GM21515 (cell line): Measurements from ENCODE around the gene CCNB2.
"Not testable (repeated sequence)": the region's sequence is repeated elsewhere in the genome, so short reads cannot be mapped to it uniquely, and the experiment has no call there.

Experiments
- ATAC-seq: cut with Tn5 transposase; IDR thresholded peaks from one replicate; pipeline ENCODE4 v1.9.1; 2021; ENCODE audit not compliant: unreplicated experiment

The CCNB2 gene

DNA sequence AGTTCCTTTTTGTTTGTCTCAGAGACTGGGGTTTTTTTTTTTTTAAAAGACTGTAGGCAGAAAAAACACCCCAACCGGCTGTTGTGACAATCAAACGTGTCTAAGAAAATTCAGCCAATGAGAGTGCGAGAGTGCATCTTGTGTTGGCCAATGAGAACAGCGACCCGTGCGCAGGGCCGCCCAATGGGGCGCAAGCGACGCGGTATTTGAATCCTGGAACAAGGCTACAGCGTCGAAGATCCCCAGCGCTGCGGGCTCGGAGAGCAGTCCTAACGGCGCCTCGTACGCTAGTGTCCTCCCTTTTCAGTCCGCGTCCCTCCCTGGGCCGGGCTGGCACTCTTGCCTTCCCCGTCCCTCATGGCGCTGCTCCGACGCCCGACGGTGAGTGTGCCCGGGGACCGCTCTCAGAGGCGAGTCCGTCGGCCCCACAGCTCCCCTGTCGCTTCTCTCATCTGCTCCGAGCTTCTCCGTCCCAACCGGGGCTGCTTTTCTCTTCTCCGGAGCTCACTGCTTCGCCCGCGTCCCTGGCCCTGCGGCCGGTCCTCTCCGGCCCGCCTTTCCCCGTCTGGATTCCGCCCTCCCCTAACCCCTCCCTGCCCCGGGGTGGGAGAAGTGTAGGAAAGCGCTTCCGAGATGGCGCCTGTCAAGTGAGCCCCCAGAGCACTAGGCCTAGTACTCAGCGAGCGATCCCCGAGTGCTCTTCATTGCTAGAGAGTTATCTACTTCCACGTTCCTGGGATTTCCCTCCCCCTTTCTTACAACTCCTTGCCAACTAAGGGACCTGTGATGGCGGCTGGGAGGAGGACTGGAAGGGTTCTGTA is at the start of gene CCNB2:
CCNB2 (plus strand) TSS at position 235 of the 821 bp plus-strand sequence; CDS start at position 358, 123 bp downstream.
- ATAC-seq, result peak; percentile 98

DNA sequence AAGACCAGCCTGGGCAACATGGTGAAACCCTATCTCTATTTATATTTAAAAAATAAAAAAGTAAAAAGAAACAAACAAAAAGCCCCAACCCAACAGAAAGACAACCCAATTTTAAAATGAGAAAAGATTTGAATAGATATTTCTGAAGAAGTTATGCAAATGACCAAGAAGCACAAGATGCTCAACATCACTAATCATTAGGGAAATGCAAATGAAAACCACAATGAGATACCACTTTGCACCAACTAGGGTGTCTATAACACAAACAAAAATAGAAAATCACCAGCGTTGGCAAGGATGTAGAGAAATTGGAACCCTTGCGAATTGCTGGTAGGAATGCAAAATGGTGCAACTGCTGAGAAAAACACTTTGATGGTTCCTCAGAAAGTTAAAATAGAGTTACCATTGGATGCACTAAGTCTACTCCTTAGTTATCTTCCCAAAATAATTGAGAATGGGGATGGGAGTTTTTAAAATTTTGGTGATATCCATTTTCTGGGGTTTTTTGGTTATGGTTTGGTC is 45.8 kb upstream of the CCNB2 start:
- ATAC-seq, result no peak

DNA sequence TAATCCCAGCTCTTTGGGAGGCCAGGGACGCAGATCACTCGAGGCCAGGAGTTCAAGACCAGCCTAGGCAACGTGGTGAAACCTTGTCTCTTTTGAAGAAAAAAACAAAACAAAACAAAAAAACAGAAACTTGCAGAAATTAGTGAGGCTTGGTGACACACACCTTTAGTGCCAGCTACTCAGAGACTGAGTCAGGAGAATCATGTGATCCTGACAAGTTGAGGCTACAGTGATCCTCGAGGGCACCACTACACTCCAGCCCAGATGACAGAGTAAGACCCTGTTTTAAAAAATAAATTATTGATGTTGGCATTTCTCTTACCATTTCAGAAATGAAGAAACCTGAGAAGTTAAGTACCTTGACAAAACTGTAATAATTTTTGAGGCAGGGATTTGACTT is 44.6 kb upstream of the CCNB2 start:
- ATAC-seq, result no peak

GRCh38 chr15:59063042-59063441 is 41.9 kb upstream of the CCNB2 start:
- ATAC-seq, result no peak

- no peak for ATAC-seq
Observed at GRCh38 chr15:59069430-59069829, 35.5 kb upstream of the CCNB2 start.

GRCh38 chr15:59074607-59075006 is 30.3 kb upstream of the CCNB2 start:
- no peak for ATAC-seq

- ATAC-seq, result no peak
Observed at GRCh38 chr15:59087731-59088130, 17.2 kb upstream of the CCNB2 start.

DNA sequence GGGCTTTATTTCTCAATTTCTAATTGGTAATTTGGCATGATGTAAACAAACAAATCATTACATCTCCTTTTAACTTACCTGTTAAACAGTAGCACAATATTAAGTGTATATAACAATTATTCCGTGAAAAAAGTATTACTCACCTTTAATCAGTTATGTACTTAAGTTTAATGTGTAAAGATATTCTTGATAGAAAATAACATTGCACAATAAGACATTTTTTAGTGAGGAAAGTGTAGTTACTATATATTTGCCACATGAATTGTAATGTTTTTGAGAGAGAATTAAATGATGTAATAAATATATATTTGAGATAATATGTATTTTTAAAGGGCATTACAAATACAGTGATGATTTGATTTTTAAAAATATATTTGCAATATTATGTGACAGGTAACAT is 10.9 kb upstream of the CCNB2 start:
- ATAC-seq, result no peak

GRCh38 chr15:59096429-59096828 is 8.5 kb upstream of the CCNB2 start:
- no peak for ATAC-seq

DNA sequence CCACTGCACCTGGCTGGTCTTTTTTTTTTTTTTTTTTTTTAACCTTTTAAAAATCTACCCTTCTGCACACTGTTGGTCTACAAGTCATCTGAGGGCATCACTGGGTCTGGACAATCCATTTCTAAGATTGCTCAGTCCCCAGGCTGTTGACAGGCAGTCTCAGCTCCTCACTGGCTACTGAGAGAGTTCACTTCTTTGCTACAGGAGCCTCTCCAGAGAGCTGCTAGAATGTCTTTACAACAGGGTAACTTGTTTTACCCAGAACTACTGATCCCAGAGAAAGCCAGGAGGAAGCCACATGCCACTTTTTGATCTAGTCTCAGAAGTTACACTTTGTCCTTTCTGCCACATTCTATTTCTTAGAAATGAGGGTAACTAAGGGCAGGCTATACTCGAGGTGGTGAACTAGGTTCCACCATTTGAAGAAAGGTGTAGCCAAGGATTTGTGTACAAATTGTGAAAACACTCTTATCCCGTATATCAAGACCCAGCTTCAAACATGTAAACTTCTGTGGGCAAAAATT is 5.7 kb upstream of the CCNB2 start:
- no peak for ATAC-seq

GRCh38 chr15:59104602-59104911 is 389 bp upstream of the CCNB2 start:
- no peak for ATAC-seq

DNA sequence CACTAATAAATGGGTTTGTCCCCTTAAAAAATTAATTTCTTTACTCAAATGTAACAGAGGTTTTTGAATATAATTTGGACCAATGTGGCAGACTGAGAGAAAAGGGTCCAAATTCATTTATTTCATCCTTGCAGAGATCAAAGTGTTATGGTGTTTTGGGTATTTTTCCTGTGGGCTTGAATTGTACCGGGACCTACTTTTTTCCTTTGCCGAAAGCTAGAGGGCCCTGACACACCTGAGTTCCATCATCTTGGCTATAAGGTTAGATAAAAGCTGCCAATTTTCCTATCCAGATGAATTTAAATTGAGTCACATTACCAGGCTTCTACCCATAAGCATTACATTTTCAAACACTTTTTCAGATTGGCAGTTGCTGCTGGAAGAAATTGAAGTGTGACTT is 908 bp downstream of the CCNB2 start:
- ATAC-seq, result no peak

DNA sequence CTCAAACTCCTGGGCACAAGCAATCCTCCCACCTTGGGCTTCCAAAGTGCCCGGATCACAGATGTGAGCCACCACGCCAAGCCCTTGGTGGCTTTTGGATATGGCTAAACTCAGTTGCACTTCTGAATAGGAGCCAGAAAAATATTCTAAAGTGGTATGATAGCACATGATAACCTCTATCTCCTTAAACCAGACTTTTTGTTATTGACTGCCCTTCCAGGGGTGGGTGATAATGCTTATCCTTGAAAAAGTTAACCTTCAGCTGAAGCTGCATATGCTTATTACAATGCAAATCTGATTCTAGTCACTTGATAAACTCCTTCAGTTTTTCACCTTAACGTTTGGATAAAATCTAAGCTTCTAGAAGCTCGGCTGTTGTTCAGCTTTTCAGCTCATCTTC is 6.3 kb downstream of the CCNB2 start:
- ATAC-seq, result no peak

DNA sequence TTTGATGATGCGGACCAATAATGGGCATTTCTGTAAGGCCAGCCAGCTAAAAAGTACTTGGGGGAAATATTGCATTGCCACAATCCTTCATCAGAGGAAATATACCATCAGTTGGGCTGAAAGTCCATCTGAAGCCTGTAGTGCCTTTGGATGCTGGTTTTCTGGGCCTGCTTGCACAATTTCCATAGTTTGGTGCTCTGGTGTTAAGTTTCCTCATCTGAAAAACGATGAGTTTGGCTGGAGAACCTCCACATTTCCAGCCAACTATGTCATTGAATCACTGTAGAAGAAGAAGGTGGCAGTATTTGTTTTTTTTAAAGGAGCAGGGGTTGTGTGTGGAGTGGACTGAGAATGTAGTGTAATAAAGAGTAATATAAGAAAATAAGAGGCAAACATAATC is 10.1 kb downstream of the CCNB2 start:
- no peak for ATAC-seq

- no peak for ATAC-seq
Observed at GRCh38 chr15:59116141-59116540, 11.2 kb downstream of the CCNB2 start.

DNA sequence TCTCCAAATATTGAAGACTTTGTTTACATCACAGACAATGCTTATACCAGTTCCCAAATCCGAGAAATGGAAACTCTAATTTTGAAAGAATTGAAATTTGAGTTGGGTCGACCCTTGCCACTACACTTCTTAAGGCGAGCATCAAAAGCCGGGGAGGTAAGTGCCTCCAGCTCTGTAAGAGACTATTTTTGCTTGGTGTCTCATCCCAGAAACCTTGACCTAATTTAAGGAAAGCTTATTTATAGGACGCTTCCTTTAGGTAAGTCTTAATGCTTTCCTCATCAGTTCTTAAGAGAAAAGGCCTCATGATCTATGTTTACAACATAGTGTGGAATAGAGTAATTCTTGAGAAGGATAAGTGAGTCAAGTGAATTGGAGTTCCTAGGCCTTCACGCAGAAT is 11.8 kb downstream of the CCNB2 start:
- ATAC-seq, result no peak

GRCh38 chr15:59119625-59120024 is 14.7 kb downstream of the CCNB2 start:
- ATAC-seq, result no peak

DNA sequence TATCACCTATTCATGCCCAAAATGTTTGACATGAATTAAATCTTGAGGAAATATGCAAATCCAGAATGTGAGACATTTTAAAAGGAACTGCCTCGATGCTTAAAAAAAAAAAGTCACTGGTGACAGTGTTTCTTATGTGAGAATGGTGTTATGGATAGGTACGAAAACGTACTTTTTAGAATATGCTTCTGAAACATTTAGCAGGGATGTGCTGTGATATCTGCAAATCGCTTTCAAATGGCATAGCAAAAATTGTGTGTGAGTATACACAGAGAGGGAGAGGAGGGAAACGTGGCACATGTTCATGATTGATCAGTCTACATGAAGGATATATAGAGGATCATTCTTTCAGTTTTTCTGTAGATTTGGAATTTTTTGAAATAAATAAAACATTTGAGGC is 16.0 kb downstream of the CCNB2 start:
- ATAC-seq, result no peak

- no peak for ATAC-seq
Observed at GRCh38 chr15:59124261-59124660, 19.3 kb downstream of the CCNB2 start.

GRCh38 chr15:59125683-59126082 is 20.7 kb downstream of the CCNB2 start:
- ATAC-seq, result not testable (repeated sequence)

- not testable (repeated sequence) for ATAC-seq
Observed at GRCh38 chr15:59127255-59127654, 22.3 kb downstream of the CCNB2 start.

- ATAC-seq, result no peak
Observed at GRCh38 chr15:59131456-59131855, 26.5 kb downstream of the CCNB2 start.
